Neural progenitor cell (in vitro differentiated cells): ENCODE data around the gene CDCA3. TPM values are rescaled to one million over a fixed set of nuclear protein-coding genes. Genes with fewer than 3 reads are reported as not detected.
A peak's percentile ranks its signal among the peaks of the same experiment; 100 is the strongest.

Experiments used
- DNase-seq: peaks from one replicate; pipeline ENCODE4 v3.0.0-alpha.2; 2016; ENCODE audit warnings: low spot score
- H2AFZ ChIP-seq: fragments of 200-600 bp; sonication (generic); replicated peaks from 2 replicates; pipeline ENCODE4 v1.6.1; 2016; ENCODE audit warnings: antibody characterized with exemption
- H3F3A ChIP-seq: fragments of 200-600 bp; sonication (generic); 2 replicates; pipeline ENCODE4 v1.6.1; 2016; ENCODE audit warnings: antibody characterized with exemption, low read depth
- H3K27ac ChIP-seq: fragments of 200-600 bp; sonication (generic); 2 replicates; pipeline ENCODE4 v1.5.1; 2016; ENCODE audit warnings: mild to moderate bottlenecking
- H3K27me3 ChIP-seq: fragments of 200-600 bp; sonication (generic); 2 replicates; pipeline ENCODE4 v1.6.1; 2016; ENCODE audit warnings: mild to moderate bottlenecking, moderate library complexity
- H3K36me3 ChIP-seq: fragments of 200-600 bp; sonication (generic); 2 replicates; pipeline ENCODE4 v1.5.1; 2016
- H3K4me1 ChIP-seq: fragments of 200-600 bp; sonication (generic); 2 replicates; pipeline ENCODE4 v1.6.1; 2016; ENCODE audit warnings: mixed run types
- H3K4me2 ChIP-seq: fragments of 200-600 bp; sonication (generic); 2 replicates; pipeline ENCODE4 v1.6.1; 2016
- H3K4me3 ChIP-seq: fragments of 200-600 bp; sonication (generic); 2 replicates; pipeline ENCODE4 v1.5.1; 2016
- H3K79me2 ChIP-seq: fragments of 200-600 bp; sonication (generic); 2 replicates; pipeline ENCODE4 v1.6.1; 2016; ENCODE audit warnings: low read depth
- H3K9ac ChIP-seq: fragments of 200-600 bp; sonication (generic); 2 replicates; pipeline ENCODE4 v1.6.1; 2016
- H3K9me3 ChIP-seq: fragments of 200-600 bp; sonication (generic); 2 replicates; pipeline ENCODE4 v1.5.1; 2016; ENCODE audit warnings: low read depth
- H4K20me1 ChIP-seq: fragments of 200-600 bp; sonication (generic); 2 replicates; pipeline ENCODE4 v1.6.1; 2016; ENCODE audit warnings: low read depth
- H3K27ac Mint-ChIP-seq: 3 replicates; pipeline ENCODE4 v1.8.0; 2021; ENCODE audit warnings: mixed read lengths
- H3K27me3 Mint-ChIP-seq: 2 replicates; pipeline ENCODE4 v1.8.0; 2022; ENCODE audit warnings: low read depth, mild to moderate bottlenecking, inconsistent platforms, moderate library complexity, mixed read lengths; ENCODE audit not compliant: insufficient read depth
- H3K36me3 Mint-ChIP-seq: 3 replicates; pipeline ENCODE4 v1.8.0; 2021; ENCODE audit warnings: mixed read lengths
- H3K4me1 Mint-ChIP-seq: 3 replicates; pipeline ENCODE4 v1.8.0; 2021; ENCODE audit warnings: mixed read lengths
- H3K4me3 Mint-ChIP-seq: 3 replicates; pipeline ENCODE4 v1.8.0; 2021; ENCODE audit warnings: mild to moderate bottlenecking, moderate library complexity, mixed read lengths
- H3K9me3 Mint-ChIP-seq: 3 replicates; pipeline ENCODE4 v1.8.0; 2020; ENCODE audit warnings: mixed read lengths
- EZH2 ChIP-seq: fragments of 200-600 bp; sonication (generic); IDR thresholded peaks from 2 replicates; pipeline ENCODE4 v1.6.1; 2017; ENCODE audit warnings: antibody characterized with exemption, mild to moderate bottlenecking, moderate library complexity
- EZH2phosphoT487 ChIP-seq: fragments of 200-600 bp; sonication (generic); IDR thresholded peaks from 2 replicates; pipeline ENCODE4 v1.6.1; 2017; ENCODE audit warnings: antibody characterized with exemption
- total RNA-seq: library from RNA; depleted of rRNA; stranded (reverse); fragments of >200 nt; gene quantifications from 2 replicates; pipeline ENCODE4 v1.2.3, GENCODE V29; 2015; ENCODE audit warnings: low replicate concordance
- TF ChIP-seq, protein P1 (sequence below): fragments of 200-600 bp; sonication (generic); IDR thresholded peaks from 2 replicates; pipeline ENCODE4 v1.5.1; 2017; ENCODE audit warnings: antibody characterized with exemption, mild to moderate bottlenecking

CDCA3 gene
- total RNA-seq, 1 donor from 2014 or later: 62.1 TPM

DNA sequence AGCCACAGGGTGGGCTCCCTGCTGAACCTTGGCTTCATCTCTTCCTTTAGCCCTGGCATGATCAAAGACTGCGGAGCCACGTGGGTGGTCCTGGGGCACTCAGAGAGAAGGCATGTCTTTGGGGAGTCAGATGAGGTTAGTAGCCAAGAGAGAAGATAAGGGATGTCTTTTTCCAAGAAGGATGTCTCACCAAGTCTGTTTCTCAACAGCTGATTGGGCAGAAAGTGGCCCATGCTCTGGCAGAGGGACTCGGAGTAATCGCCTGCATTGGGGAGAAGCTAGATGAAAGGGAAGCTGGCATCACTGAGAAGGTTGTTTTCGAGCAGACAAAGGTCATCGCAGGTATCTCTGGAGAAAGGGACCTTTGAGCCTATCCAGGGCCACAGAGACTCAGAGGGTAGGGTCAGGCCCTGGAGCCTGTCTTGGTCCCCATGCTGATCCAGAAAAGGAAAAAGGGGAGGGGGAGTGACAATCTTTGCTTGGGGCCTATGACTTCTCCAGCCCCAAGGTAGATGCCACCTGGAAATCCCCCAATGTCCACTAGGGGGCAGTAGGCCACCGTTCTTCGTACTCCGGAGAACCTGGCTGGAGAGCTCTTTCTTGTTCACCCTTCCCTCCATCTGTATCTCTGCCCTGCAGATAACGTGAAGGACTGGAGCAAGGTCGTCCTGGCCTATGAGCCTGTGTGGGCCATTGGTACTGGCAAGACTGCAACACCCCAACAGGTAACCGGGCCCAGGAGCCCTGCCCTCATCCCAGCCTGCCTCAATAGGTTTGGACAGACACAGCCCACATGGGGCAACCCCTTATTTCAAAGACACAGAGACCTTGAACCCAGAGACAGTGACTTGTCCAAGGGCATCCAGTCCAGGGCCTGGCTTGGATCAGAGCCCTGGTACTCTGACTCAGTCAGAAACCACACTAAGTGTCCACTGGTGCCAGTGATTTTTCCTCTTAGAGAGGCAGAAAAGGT lies 18.2 kb upstream of the CDCA3 start:
- no peak for TF ChIP-seq EZH2phosphoT487
- TF ChIP-seq, protein P1, sequence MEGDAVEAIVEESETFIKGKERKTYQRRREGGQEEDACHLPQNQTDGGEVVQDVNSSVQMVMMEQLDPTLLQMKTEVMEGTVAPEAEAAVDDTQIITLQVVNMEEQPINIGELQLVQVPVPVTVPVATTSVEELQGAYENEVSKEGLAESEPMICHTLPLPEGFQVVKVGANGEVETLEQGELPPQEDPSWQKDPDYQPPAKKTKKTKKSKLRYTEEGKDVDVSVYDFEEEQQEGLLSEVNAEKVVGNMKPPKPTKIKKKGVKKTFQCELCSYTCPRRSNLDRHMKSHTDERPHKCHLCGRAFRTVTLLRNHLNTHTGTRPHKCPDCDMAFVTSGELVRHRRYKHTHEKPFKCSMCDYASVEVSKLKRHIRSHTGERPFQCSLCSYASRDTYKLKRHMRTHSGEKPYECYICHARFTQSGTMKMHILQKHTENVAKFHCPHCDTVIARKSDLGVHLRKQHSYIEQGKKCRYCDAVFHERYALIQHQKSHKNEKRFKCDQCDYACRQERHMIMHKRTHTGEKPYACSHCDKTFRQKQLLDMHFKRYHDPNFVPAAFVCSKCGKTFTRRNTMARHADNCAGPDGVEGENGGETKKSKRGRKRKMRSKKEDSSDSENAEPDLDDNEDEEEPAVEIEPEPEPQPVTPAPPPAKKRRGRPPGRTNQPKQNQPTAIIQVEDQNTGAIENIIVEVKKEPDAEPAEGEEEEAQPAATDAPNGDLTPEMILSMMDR: peak; percentile 93
- TF ChIP-seq EZH2: no peak
- Mint-ChIP-seq H3K9me3 (no peaks in the 10 kb centered on the region), H3K27me3 (peaks cover 20% of the 10 kb centered on the region)

DNA sequence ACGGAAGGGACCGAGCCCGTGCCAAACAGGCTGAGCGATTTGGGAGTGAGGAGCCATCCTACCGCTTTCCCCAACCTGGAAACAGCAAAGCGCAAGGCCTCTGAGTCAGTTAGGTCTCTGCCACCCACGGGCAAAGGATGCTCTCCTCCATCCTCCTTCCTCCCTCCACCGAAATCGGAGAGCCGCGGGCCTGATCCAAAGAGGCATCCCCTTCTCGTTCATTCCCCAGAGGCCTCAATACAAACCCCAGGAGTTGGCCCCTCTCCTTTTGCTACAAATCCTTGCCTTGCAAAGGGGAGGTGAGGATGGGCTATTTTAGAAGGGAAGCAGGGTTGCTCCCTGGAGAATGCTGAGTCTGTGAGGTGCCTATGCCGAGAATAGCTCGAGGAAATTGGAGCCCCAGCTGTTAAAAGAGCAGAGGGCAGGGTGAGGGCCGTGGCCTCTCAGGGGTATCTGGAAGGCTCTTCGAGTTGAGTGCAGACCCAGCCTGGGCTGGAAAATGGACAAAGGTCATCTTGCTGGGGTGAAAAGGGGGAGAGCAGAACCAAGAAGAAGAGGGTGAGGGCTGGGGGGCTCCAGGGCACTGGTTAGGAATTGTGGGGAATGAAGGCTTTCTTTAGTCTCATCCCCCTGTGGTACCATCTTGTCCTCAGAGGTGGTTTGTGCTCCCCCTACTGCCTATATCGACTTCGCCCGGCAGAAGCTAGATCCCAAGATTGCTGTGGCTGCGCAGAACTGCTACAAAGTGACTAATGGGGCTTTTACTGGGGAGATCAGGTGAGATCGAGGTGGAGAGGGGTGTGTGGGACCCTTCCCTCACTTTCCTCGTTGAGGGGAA lies 17.3 kb upstream of the CDCA3 start:
- Mint-ChIP-seq H3K4me3 (peak overlapping the region; percentile 94), H3K36me3 (peaks cover 41% of the 10 kb centered on the region), H3K4me1 (peaks cover 49% of the 10 kb centered on the region), H3K9me3 (no peaks in the 10 kb centered on the region), H3K27me3 (peaks cover 20% of the 10 kb centered on the region), H3K27ac (peak overlapping the region; percentile 86)
- TF ChIP-seq EZH2phosphoT487: no peak
- TF ChIP-seq, protein P1: peak; percentile 35
- no peak for TF ChIP-seq EZH2
- Histone ChIP-seq H3K4me2 (peak overlapping the region; percentile 100), H3K79me2 (peaks cover 45% of the 10 kb centered on the region), H3K9ac (peak overlapping the region; percentile 73), H3K27ac (peak overlapping the region; percentile 26), H3K36me3 (no peaks in the 10 kb centered on the region), H2AFZ (no peak overlapping the region), H3K9me3 (no peaks in the 10 kb centered on the region), H4K20me1 (peaks cover 51% of the 10 kb centered on the region), H3F3A (peaks cover 73% of the 10 kb centered on the region), H3K27me3 (no peaks in the 10 kb centered on the region), H3K4me3 (peak overlapping the region; percentile 96), H3K4me1 (peaks cover 23% of the 10 kb centered on the region)
- DNase-seq: peak; percentile 45

More for the DNA sequence above, 18.2 kb upstream of the CDCA3 start:
- H3K36me3 ChIP-seq: no peaks in the 10 kb centered on the region
- H2AFZ ChIP-seq: no peak overlapping the region
- H3F3A ChIP-seq: peaks cover 82% of the 10 kb centered on the region
- H3K4me1 Mint-ChIP-seq: peaks cover 51% of the 10 kb centered on the region
- peak overlapping the region; percentile 86 for H3K27ac Mint-ChIP-seq
- peak overlapping the region; percentile 100 for H3K4me2 ChIP-seq
- peaks cover 39% of the 10 kb centered on the region for H3K36me3 Mint-ChIP-seq
- peak overlapping the region; percentile 94 for H3K4me3 Mint-ChIP-seq
- H3K79me2 ChIP-seq: peaks cover 47% of the 10 kb centered on the region
- no peaks in the 10 kb centered on the region for H3K9me3 ChIP-seq
- H3K27ac ChIP-seq: no peak overlapping the region
- H3K9ac ChIP-seq: no peak overlapping the region
- H4K20me1 ChIP-seq: peaks cover 51% of the 10 kb centered on the region
- H3K4me1 ChIP-seq: peaks cover 23% of the 10 kb centered on the region
- peak overlapping the region; percentile 96 for H3K4me3 ChIP-seq
- peak; percentile 90 for DNase-seq
- H3K27me3 ChIP-seq: no peaks in the 10 kb centered on the region

DNA sequence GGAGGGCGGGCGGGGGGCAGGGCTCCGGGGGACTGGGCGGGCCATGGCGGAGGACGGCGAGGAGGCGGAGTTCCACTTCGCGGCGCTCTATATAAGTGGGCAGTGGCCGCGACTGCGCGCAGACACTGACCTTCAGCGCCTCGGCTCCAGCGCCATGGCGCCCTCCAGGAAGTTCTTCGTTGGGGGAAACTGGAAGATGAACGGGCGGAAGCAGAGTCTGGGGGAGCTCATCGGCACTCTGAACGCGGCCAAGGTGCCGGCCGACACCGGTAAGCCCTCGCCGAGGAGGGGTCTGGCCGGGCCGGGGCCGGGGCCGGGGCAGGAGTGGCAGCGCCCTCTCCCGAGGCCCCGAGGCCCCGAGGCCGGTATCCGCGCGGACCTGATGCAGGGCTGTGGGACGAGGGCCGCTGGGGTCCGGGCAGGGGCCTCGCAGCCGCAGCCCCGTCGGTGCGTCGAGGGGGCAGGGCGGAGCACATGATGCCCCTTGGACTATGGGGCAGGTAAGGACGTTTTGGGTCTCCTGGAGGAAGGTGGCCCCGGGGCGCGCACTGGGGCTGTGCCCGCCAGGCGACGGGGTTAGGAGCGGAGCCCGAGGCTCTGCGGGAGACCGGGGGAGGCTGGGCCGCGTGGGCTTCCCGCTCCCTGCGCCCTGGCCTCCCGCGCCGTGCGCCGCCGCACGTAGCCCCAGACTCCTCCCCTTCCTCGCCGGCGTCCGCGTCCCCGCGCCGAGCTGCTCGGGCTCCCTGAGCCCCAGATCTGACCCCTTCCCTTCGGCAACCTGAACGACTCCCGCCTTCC lies 16.5 kb upstream of the CDCA3 start, which contains the start of gene TPI1:
TPI1 (plus strand) TSS at position 119 of the 798 bp plus-strand sequence; CDS start at position 155, 36 bp downstream.
- no peaks in the 10 kb centered on the region for H3K27me3 ChIP-seq
- Mint-ChIP-seq H3K4me1 (peaks cover 49% of the 10 kb centered on the region), H3K27me3 (peaks cover 17% of the 10 kb centered on the region), H3K36me3 (peaks cover 43% of the 10 kb centered on the region), H3K27ac (peak within 1 kb of the TSS; percentile 86), H3K4me3 (peak within 1 kb of the TSS; percentile 96), H3K9me3 (no peaks in the 10 kb centered on the region)
- peaks cover 49% of the 10 kb centered on the region for H4K20me1 ChIP-seq
- H2AFZ ChIP-seq: no peak within 1 kb of the TSS
- H3K79me2 ChIP-seq: peaks cover 41% of the 10 kb centered on the region
- H3K36me3 ChIP-seq: no peaks in the 10 kb centered on the region
- H3K4me1 ChIP-seq: peaks cover 23% of the 10 kb centered on the region
- peaks cover 69% of the 10 kb centered on the region for H3F3A ChIP-seq
- peak within 1 kb of the TSS; percentile 73 for H3K9ac ChIP-seq
- H3K4me2 ChIP-seq: peak within 1 kb of the TSS; percentile 100
- peak; percentile 90 for DNase-seq
- no peaks in the 10 kb centered on the region for H3K9me3 ChIP-seq
- H3K27ac ChIP-seq: peak within 1 kb of the TSS; percentile 26
- H3K4me3 ChIP-seq: peak within 1 kb of the TSS; percentile 96
- TF ChIP-seq EZH2phosphoT487: no peak
- TF ChIP-seq, protein P1: no peak
- TF ChIP-seq EZH2: no peak
